ENCODE measurements around the gene STRAP.

DNA sequence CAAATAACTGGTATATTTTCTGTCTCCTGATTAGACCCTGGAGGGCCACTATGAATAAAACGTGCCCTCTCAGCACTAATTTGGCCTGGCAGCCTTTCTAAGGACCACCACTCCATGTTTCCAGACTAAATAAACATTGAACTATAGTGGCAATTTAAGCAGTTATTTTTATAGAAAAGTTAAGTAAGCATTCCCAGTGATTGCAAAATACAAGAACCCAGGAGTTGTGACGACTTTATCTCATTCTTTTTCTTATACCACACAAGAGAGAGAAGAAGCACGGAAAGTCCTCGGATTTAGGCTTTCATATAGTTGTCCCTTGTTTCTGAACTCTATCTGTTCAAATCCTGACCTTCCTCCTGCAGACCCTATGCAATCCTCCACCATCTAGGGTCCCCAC is 23.1 kb upstream of the STRAP start:
- no peak for TF ChIP-seq EZH2 (IDR thresholded peaks at IDR 0.05; ENCODE audit: borderline replicate concordance, insufficient read depth, low read depth, low read length, poor library complexity, severe bottlenecking)
- TF ChIP-seq, protein P1, sequence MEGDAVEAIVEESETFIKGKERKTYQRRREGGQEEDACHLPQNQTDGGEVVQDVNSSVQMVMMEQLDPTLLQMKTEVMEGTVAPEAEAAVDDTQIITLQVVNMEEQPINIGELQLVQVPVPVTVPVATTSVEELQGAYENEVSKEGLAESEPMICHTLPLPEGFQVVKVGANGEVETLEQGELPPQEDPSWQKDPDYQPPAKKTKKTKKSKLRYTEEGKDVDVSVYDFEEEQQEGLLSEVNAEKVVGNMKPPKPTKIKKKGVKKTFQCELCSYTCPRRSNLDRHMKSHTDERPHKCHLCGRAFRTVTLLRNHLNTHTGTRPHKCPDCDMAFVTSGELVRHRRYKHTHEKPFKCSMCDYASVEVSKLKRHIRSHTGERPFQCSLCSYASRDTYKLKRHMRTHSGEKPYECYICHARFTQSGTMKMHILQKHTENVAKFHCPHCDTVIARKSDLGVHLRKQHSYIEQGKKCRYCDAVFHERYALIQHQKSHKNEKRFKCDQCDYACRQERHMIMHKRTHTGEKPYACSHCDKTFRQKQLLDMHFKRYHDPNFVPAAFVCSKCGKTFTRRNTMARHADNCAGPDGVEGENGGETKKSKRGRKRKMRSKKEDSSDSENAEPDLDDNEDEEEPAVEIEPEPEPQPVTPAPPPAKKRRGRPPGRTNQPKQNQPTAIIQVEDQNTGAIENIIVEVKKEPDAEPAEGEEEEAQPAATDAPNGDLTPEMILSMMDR (IDR thresholded peaks at IDR 0.05), result no peak

Measured in B cell (primary cell).